HG03571 (cell line): ENCODE data around the gene CARD6.
"Not testable (repeated sequence)": the region's sequence is repeated elsewhere in the genome, so short reads cannot be mapped to it uniquely, and the experiment has no call there.

Experiments
- ATAC-seq: cut with Tn5 transposase; IDR thresholded peaks from one replicate; pipeline ENCODE4 v1.9.1; 2021; ENCODE audit not compliant: unreplicated experiment

The CARD6 gene

DNA sequence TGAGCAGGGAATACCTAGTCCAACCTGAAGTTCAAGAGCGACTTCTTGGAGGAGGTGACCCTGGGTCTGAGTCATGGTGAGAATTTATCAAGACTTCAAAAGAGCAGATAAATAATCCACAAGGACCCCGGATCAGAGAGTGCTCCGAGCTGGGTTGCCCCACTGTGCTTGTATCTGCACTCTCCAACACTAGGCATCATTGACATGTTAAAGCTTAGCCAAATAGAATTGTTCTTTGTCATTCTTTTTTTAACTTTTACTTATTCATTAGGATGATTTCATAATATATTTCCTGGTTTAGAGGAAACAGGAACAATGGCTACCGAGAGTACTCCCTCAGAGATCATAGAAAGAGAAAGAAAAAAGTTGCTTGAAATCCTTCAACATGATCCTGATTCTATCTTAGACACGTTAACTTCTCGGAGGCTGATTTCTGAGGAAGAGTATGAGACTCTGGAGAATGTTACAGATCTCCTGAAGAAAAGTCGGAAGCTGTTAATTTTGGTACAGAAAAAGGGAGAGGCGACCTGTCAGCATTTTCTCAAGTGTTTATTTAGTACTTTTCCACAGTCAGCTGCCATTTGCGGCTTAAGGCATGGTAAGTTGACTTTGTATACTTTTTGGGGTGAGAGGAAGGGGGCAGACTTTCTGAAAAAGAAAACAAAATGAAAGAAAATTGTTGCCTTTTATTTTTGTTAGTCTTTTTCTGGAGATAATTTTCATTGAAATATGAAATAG is at the start of gene CARD6:
Gene CARD6, plus strand, starts transcription at position 300 of the 738 bp plus-strand sequence. Its CDS starts 16 bp downstream, at position 316.
- no peak for ATAC-seq

GRCh38 chr5:40791715-40792139 is 49.4 kb upstream of the CARD6 start:
- no peak for ATAC-seq

DNA sequence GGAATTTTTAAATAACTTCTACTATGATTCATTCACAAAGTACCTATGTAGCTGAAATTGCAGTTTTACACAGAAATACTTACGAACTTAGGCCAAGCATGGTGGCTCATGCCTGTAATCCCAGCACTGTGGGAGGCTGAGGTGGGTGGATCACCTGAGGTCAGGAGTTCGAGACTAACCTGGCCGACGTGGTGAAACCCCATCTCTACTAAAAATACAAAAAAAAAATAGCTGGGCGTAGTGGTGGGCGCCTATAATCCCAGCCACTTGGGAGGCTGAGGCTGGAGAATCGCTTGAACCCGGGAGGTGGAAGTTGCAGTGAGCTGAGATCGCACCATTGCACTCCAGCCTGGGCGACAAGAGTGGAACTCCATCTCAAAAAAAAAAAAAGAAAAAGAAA is 48.5 kb upstream of the CARD6 start:
- ATAC-seq: not testable (repeated sequence)

DNA sequence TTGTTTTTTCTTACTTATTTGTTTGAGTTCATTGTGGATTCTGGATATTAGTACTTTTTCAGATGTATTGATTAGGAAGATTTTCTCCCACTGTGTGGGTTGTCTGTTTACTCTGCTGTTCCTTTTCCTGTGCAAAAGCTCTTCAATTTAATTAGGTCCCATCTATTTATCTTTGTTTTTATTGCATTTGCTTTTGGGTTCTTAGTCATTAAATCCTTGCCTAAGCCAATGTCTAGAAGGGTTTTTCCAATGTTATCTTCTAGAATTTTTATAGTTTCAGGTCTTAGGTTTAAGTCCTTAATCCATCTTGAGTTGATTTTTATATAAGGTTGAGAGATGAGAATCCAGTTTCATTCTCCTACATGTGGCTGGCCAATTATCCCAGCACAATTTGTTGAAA is 46.8 kb upstream of the CARD6 start:
- ATAC-seq: not testable (repeated sequence)

- ATAC-seq: not testable (repeated sequence)
Observed at GRCh38 chr5:40794877-40795276, 46.3 kb upstream of the CARD6 start.

- ATAC-seq: no peak
Observed at GRCh38 chr5:40796487-40796889, 44.7 kb upstream of the CARD6 start.

DNA sequence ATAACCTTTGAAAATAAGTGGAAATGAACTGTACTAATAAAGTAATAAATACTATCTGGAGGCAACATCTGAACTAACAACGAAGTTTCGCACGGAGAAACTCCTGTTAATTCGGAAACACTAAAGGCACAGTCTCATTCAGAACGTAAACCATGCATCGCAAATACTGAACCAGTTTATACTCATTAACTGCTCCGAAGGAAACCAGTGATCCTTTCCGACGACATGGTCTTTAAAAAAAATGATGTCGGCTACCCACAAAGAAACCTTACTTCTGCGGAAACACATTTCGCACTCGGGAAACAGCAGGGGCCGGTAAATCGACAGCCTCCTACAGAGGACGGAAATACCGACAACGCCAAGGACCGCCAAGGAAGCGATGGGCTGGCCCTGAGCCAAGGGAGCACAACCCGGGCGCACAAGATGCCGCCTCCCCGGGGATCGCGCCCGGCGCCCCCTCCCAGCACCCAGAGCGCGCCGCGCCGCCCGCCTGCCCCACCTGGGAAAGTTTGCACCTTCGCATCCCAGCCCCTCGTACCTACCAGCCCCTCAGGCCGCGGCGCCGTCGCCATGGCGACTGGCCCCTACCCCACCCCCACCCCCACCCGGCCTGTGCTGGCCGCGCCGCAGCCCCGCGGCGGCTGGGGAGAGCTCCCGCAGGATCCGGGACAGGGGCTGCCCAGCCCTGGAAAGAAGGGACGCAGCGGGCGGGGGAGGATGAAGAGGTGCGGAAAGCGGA is 43.7 kb upstream of the CARD6 start:
- peak; percentile 37 for ATAC-seq

- ATAC-seq: peak; percentile 96
Observed at GRCh38 chr5:40798012-40798800, 43.0 kb upstream of the CARD6 start, which contains the start of gene PRKAA1. Gene PRKAA1 (minus strand): TSS chr5:40798374. CDS start chr5:40798189, 185 bp downstream.

DNA sequence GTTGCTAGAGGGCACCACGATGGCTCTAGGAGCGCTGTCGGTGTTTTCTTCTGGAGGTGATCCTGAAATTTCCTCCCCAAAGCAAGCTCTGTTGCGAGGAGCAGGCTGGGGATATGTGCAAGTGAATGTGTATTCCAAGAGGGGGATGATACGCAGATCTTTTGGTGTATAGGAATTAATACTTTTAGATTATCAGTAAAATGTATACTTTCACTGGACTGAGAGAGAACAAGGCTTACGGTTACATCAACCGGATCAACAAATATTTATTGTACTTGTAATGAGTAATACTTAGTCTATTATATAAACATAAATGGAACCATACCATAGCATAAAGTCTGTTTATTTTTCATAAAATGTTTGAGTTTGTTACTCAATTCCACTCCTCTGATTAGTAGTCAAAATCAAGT is 42.4 kb upstream of the CARD6 start:
- ATAC-seq: no peak

GRCh38 chr5:40799258-40799657 is 41.9 kb upstream of the CARD6 start:
- ATAC-seq: no peak

DNA sequence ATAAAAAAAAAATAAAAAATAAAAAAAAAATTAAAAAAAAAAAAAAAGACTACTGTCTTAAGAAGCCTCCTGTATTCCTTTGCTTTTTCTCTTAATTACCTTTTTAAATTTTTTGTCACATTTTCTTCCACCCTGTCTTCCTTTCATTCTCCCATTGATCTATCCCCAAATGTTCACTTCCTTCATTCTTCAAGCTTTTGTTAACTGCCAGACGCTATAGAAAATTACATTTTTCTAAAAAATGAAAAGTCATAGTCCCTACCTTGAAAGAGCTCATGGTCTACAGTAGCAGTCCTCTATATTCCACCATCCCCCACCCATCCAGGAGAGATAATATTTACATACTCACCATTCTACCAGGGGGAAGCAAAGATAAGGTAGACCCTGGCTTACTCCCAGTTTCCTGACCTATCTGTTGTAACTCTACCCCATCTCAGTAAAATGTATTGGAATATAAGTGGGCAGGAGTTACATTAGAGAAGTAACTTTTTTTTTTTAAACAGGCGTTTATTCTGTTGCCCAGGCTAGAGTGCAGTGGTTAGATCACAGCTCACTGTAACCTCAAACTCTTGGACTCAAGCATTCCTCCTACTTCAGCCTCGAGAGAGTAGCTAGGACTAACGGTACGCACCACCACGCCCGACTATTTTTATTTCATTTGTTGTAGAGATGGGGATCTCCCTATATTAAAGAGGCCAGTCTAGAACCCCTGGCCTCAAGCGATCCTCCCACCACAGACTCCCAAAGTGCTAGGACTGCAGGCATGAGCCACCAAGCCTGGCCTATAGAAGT is 39.2 kb upstream of the CARD6 start:
- no peak for ATAC-seq

DNA sequence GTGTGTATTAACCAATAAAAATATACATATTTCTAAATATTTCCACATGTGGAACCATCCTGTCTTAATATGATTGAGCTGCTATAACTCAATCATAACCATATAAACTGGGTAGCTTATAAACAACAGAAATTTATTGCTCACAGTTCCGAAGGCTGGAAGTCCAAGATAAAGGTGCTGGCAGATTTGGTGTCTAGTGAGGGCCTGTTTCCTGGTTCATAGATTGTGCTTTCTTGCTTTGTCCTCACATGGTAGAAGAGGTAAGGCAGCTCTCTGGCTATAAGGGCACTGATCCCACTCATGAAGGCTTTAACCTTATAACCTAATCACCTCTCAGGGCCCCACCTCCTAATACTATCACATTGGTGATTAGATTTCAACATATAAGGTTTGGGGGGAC is 29.0 kb upstream of the CARD6 start:
- no peak for ATAC-seq

DNA sequence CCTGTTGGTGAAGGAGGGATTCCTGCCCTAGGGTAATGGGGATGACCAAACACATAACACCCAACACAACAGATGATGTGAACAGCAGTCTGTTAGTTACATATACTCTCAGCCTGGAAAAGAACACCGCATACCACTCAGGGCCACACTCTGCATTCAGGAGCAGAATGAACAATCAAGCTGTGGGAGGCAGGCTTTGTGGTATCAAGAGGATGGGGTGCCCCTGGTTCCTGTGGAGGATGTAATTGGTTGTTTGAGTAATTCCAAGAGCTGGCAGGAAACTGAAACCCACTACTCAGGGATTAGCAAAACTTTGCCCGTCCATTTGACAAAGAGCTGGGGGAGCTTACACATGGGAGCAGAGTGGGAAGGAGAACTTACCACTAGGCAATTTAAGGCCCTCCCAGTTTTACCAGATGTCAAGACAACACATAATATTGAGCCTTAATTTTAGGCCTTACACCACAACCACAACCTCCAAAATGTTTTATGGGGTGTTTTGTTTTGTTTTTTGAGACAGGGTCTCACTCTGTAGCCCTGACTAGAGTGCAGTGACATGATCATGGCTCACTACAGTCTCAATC is 27.4 kb upstream of the CARD6 start:
- ATAC-seq: no peak

DNA sequence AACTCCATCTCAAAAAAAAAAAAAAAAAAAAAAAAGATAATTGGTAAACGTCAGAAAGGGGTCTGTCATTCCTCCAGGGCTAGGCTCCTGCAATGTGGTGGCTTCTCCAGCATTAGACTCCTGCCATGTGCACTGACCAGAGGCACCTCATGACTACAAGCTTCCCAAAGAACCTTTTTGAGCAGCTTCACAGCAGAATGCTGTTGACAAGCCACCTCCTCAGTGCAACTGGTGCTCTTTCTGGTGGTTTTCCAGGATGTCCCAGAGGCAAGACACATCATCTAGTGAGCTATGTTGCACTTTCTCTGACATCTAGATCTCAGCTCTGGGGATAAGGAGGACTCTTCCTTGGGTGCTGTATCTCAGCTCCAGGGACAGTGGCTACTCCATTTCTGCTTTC is 17.7 kb upstream of the CARD6 start:
- ATAC-seq: no peak

DNA sequence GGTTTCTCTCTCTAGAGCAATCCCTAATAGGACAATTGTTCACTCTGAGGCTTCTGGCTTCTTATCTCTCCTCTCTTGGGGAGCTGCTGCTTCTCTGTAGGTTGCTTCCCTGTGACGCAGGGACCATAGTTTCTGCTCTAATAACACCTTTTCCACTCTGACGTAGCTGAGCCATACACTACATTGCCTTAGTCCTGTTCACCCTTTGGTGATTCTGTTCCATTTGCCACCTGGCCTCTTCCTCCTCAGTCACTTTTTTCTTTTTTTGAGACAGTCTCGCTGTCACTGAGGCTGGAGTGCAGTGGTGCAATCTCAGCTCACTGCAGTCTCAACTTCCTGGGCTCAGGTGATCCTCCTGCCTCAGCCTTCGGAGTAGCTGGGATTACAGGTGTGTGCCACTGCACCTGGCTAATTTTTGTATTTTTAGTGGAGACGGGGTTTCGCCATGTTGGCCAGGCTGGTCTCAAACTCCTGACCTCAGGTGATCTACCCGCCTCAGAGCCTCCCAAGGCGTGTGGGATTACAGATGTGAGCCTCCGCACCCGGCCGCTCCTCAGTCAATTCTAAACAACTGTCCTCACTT is 15.6 kb upstream of the CARD6 start:
- ATAC-seq: not testable (repeated sequence)

- no peak for ATAC-seq
Observed at GRCh38 chr5:40826489-40827187, 14.5 kb upstream of the CARD6 start.

GRCh38 chr5:40827188-40827977 is 13.8 kb upstream of the CARD6 start:
- no peak for ATAC-seq

GRCh38 chr5:40828021-40828631 is 13.0 kb upstream of the CARD6 start:
- ATAC-seq: no peak
